Measurements from ENCODE around the gene EXOC4.

The EXOC4 gene

GRCh38 chr7:133431134-133431724 is 178.4 kb downstream of the EXOC4 start:
- no peak for DNase-seq

GRCh38 chr7:133433165-133433812 is 180.4 kb downstream of the EXOC4 start:
- DNase-seq, result no peak

- DNase-seq, result no peak
Measured at GRCh38 chr7:133434246-133434865, 181.5 kb downstream of the EXOC4 start.

- no peak for DNase-seq
Measured at GRCh38 chr7:133436014-133436428, 183.1 kb downstream of the EXOC4 start.

GRCh38 chr7:133437544-133437943 is 184.7 kb downstream of the EXOC4 start:
- no peak for DNase-seq

GRCh38 chr7:133442818-133443217 is 189.9 kb downstream of the EXOC4 start:
- DNase-seq, result no peak

GRCh38 chr7:133445617-133446016 is 192.7 kb downstream of the EXOC4 start:
- DNase-seq, result no peak

GRCh38 chr7:133448012-133448411 is 195.1 kb downstream of the EXOC4 start:
- DNase-seq, result no peak

GRCh38 chr7:133452577-133452976 is 199.7 kb downstream of the EXOC4 start:
- DNase-seq, result no peak

GRCh38 chr7:133458688-133459087 is 205.8 kb downstream of the EXOC4 start:
- no peak for DNase-seq

- DNase-seq, result no peak
Measured at GRCh38 chr7:133461421-133461820, 208.5 kb downstream of the EXOC4 start.

GRCh38 chr7:133475655-133476054 is 222.8 kb downstream of the EXOC4 start:
- no peak for DNase-seq

- no peak for DNase-seq
Measured at GRCh38 chr7:133477791-133478190, 224.9 kb downstream of the EXOC4 start.

GRCh38 chr7:133478591-133479135 is 225.8 kb downstream of the EXOC4 start:
- DNase-seq, result peak; percentile 50

- DNase-seq, result no peak
Measured at GRCh38 chr7:133479456-133480065, 226.7 kb downstream of the EXOC4 start.

GRCh38 chr7:133480868-133481267 is 228.0 kb downstream of the EXOC4 start:
- DNase-seq, result no peak

- peak; percentile 8 for DNase-seq
Measured at GRCh38 chr7:133481676-133482075, 228.8 kb downstream of the EXOC4 start.

GRCh38 chr7:133482599-133482998 is 229.7 kb downstream of the EXOC4 start:
- DNase-seq, result no peak

GRCh38 chr7:133484086-133484485 is 231.2 kb downstream of the EXOC4 start:
- no peak for DNase-seq

- DNase-seq, result no peak
Measured at GRCh38 chr7:133489906-133490305, 237.0 kb downstream of the EXOC4 start.

- no peak for DNase-seq
Measured at GRCh38 chr7:133491201-133491691, 238.4 kb downstream of the EXOC4 start.

- DNase-seq, result no peak
Measured at GRCh38 chr7:133491846-133492652, 239.2 kb downstream of the EXOC4 start.

- DNase-seq, result no peak
Measured at GRCh38 chr7:133497061-133497460, 244.2 kb downstream of the EXOC4 start.

Measured in NCI-H2029 (cell line).